Keratinocyte (primary cell): ENCODE results near the gene CCDC120.

Source experiments
- EZH2 ChIP-seq: IDR thresholded peaks from one replicate; pipeline ENCODE4 v1.6.1; 2012; ENCODE audit warnings: inconsistent platforms, mild to moderate bottlenecking, low read length, moderate library complexity
- TF ChIP-seq, protein P1 (sequence below), 3 experiments: IDR thresholded peaks in 1 of 3; conservative IDR thresholded peaks in 1 of 3; optimal IDR thresholded peaks in 1 of 3; 2 replicates in 2 of 3; 3 replicates in 1 of 3; pipeline versions ENCODE3 to v1.5.1; 2011; ENCODE audit warnings: low read length in 3 of 3, mild to moderate bottlenecking in 3 of 3, moderate library complexity in 2 of 3, control low read depth in 1 of 3, inconsistent platforms in 1 of 3; ENCODE audit not compliant: insufficient read depth in 2 of 3; ENCODE audit errors: extremely low read depth in 1 of 3

GRCh38 chrX:49103637-49104036 is 44.8 kb downstream of the CCDC120 start:
- TF ChIP-seq, protein P1, sequence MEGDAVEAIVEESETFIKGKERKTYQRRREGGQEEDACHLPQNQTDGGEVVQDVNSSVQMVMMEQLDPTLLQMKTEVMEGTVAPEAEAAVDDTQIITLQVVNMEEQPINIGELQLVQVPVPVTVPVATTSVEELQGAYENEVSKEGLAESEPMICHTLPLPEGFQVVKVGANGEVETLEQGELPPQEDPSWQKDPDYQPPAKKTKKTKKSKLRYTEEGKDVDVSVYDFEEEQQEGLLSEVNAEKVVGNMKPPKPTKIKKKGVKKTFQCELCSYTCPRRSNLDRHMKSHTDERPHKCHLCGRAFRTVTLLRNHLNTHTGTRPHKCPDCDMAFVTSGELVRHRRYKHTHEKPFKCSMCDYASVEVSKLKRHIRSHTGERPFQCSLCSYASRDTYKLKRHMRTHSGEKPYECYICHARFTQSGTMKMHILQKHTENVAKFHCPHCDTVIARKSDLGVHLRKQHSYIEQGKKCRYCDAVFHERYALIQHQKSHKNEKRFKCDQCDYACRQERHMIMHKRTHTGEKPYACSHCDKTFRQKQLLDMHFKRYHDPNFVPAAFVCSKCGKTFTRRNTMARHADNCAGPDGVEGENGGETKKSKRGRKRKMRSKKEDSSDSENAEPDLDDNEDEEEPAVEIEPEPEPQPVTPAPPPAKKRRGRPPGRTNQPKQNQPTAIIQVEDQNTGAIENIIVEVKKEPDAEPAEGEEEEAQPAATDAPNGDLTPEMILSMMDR (optimal IDR thresholded peaks at IDR 0.05 in 1 of 3, IDR thresholded peaks at IDR 0.05 in 1 of 3, conservative IDR thresholded peaks at IDR 0.05 in 1 of 3; ENCODE audit: extremely low read depth in 1 of 3, insufficient read depth in 2 of 3, low read length in 3 of 3), result no peak
- TF ChIP-seq EZH2, result no peak
